Stomach (tissue), 9 donors: ENCODE measurements around the gene ZFHX2. TPM values are rescaled to one million over a fixed set of nuclear protein-coding genes. Genes with fewer than 3 reads are reported as not detected.

Source experiments
- DNase-seq, 2 donors: peaks; one replicate each; pipeline versions ENCODE4 v3.0.0 to v3.0.0-alpha.2; 2013 to 2019
- H3K27ac ChIP-seq, 5 donors: fragments of 200-600 bp in 4 of 5; sonication (generic) in 4 of 5; one replicate each; pipeline ENCODE4 v1.5.1; 2013 to 2019; ENCODE audit warnings: mild to moderate bottlenecking in 1 of 5, moderate library complexity in 1 of 5
- H3K27me3 ChIP-seq, 3 donors: fragments of 200-600 bp; sonication (generic); one replicate each; pipeline ENCODE4 v1.5.1; 2017 to 2019; ENCODE audit warnings: mixed run types in 1 of 3
- H3K36me3 ChIP-seq, 4 donors: fragments of 200-600 bp; sonication (generic); 1 replicate in 3 of 4; 2 replicates in 1 of 4; pipeline ENCODE4 v1.5.1; 2016 to 2019
- H3K4me1 ChIP-seq, 4 donors: fragments of 200-600 bp; sonication (generic); one replicate each; pipeline ENCODE4 v1.5.1; 2016 to 2019
- H3K4me3 ChIP-seq, 4 donors: fragments of 200-600 bp; sonication (generic) in 3 of 4; one replicate each; pipeline ENCODE4 v1.5.1; 2016 to 2019; ENCODE audit warnings: mild to moderate bottlenecking in 1 of 4
- H3K9me3 ChIP-seq, 4 donors: fragments of 200-600 bp; sonication (generic); one replicate each; pipeline ENCODE4 v1.5.1; 2016 to 2019
- CTCF ChIP-seq, 7 experiments: fragments of 450-650 bp in 4 of 7; fragments of 200-600 bp in 3 of 7; sonication (generic) in 3 of 7; IDR thresholded peaks; one replicate each; pipeline ENCODE4 v1.5.1; 2016 to 2019; ENCODE audit warnings: antibody characterized with exemption in 7 of 7, control low read depth in 2 of 7, mild to moderate bottlenecking in 1 of 7
- EP300 ChIP-seq: sonication (generic); formaldehyde crosslinking; IDR thresholded peaks from one replicate; pipeline ENCODE4 v1.6.1; 2017; ENCODE audit warnings: antibody characterized with exemption
- POLR2A ChIP-seq, 4 donors: fragments of 450-650 bp; IDR thresholded peaks; one replicate each; pipeline ENCODE4 v1.6.1; 2016; ENCODE audit warnings: antibody characterized with exemption in 4 of 4, control low read depth in 2 of 4, mild to moderate bottlenecking in 1 of 4, moderate library complexity in 1 of 4
- POLR2AphosphoS5 ChIP-seq, 3 donors: sonication (generic); formaldehyde crosslinking; IDR thresholded peaks; one replicate each; pipeline ENCODE4 v1.6.1; 2016; ENCODE audit warnings: antibody characterized with exemption in 3 of 3
- WGBS, 5 donors: extraction: QIAGEN DNeasy Blood & Tissue Kit in 3 of 5; methylation state at CpG; one replicate each; pipeline versions ENCODE4 v1.1.5 to v1.1.7; 2013 to 2018; 5-methylcytosine and 5-hydroxymethylcytosine counted together
- intact Hi-C: fragments of 100-400 bp; cut with DNase I; formaldehyde crosslinking; loops from one replicate; pipeline ENCODE4 v1.15.1; 2023; ENCODE audit warnings: low total_unique reads
- polyA plus RNA-seq, 3 donors: library from polyadenylated mRNA; stranded (reverse); fragments of 200-250 nt; gene quantifications; one replicate each; pipeline ENCODE4 v1.2.3, GENCODE V29; 2013
- total RNA-seq, 5 donors: library from RNA; depleted of rRNA; stranded (reverse); fragments of >200 nt; gene quantifications; one replicate each; pipeline versions ENCODE4 v1.1.0 to v1.2.3, GENCODE V29; 2014 to 2016
- donor health status: healthy with polysubstance abuse.
- donor health status: Bipolar disorder and iron deficiency.
- donor health status: healthy.

The ZFHX2 gene
- total and polyA plus RNA-seq, 8 donors, result under 0.01 to 2.9 (median 0.68) TPM; not detected in 1

- DNase-seq, result peak in 1 of 2 donors; percentile 49
- Histone ChIP-seq H3K4me1 (no peaks in the 10 kb centered on the region), H3K27ac (no peak overlapping the region), H3K4me3 (no peak overlapping the region), H3K9me3 (no peaks in the 10 kb centered on the region), H3K27me3 (no peaks in the 10 kb centered on the region), H3K36me3 (peaks cover 0 to 25% (median 9%) of the 10 kb centered on the region in 4 donors)
- WGBS, 5 donors, result 71 to 83% (median 80%) methylated on average over 9 to 10 of the region's 10 CpGs
- intact Hi-C loops, result no loop called here
- TF ChIP-seq POLR2A (IDR thresholded peaks at IDR 0.05) (no peak), POLR2AphosphoS5 (IDR thresholded peaks at IDR 0.05) (no peak), EP300 (no peak), CTCF (IDR thresholded peaks at IDR 0.05) (no peak)
These were observed 21.1 kb downstream of the ZFHX2 start for GRCh38 chr14:23530375-23531055.

- no peaks in the 10 kb centered on the region for H3K4me1 ChIP-seq
- TF ChIP-seq CTCF (IDR thresholded peaks at IDR 0.05), result no peak
- TF ChIP-seq EP300, result no peak
- no peak for TF ChIP-seq POLR2AphosphoS5 (IDR thresholded peaks at IDR 0.05)
- no peak for TF ChIP-seq POLR2A (IDR thresholded peaks at IDR 0.05)
- no peak overlapping the region for H3K4me3 ChIP-seq
- H3K36me3 ChIP-seq, result peaks cover 0 to 22% (median 5%) of the 10 kb centered on the region in 4 donors
- no peak for DNase-seq
- H3K27ac ChIP-seq, result no peak overlapping the region
- WGBS, 5 donors, result 82 to 92% (median 89%) methylated on average over 3 of the region's 3 CpGs
- H3K9me3 ChIP-seq, result no peaks in the 10 kb centered on the region
- intact Hi-C loops, result no loop called here
- no peaks in the 10 kb centered on the region for H3K27me3 ChIP-seq
These were observed 22.5 kb downstream of the ZFHX2 start for GRCh38 chr14:23529016-23529415.

- Histone ChIP-seq H3K4me3 (no peak overlapping the region), H3K27me3 (no peaks in the 10 kb centered on the region), H3K4me1 (no peaks in the 10 kb centered on the region), H3K9me3 (no peaks in the 10 kb centered on the region), H3K36me3 (peaks cover 0 to 21% (median 5%) of the 10 kb centered on the region in 4 donors), H3K27ac (no peak overlapping the region)
- no peak for TF ChIP-seq EP300
- no peak for TF ChIP-seq POLR2A (IDR thresholded peaks at IDR 0.05)
- no peak for TF ChIP-seq CTCF (IDR thresholded peaks at IDR 0.05)
- no peak for TF ChIP-seq POLR2AphosphoS5 (IDR thresholded peaks at IDR 0.05)
- intact Hi-C loops, result no loop called here
- no peak for DNase-seq
- WGBS, 5 donors, result 69 to 93% (median 76%) methylated on average over 1 of the region's 1 CpG
These were observed 23.0 kb downstream of the ZFHX2 start for GRCh38 chr14:23528555-23528954.

- no peaks in the 10 kb centered on the region for H3K27me3 ChIP-seq
- H3K27ac ChIP-seq, result no peak overlapping the region
- WGBS, 5 donors, result 69 to 93% (median 85%) methylated on average over 7 to 8 of the region's 8 CpGs
- H3K4me1 ChIP-seq, result no peaks in the 10 kb centered on the region
- intact Hi-C loops, result no loop called here
- no peaks in the 10 kb centered on the region for H3K9me3 ChIP-seq
- no peak for TF ChIP-seq POLR2A (IDR thresholded peaks at IDR 0.05)
- no peak for TF ChIP-seq POLR2AphosphoS5 (IDR thresholded peaks at IDR 0.05)
- TF ChIP-seq EP300, result no peak
- TF ChIP-seq CTCF (IDR thresholded peaks at IDR 0.05), result no peak
- DNase-seq, result no peak
- H3K36me3 ChIP-seq, result peaks cover 0 to 21% (median 5%) of the 10 kb centered on the region in 4 donors
- no peak overlapping the region for H3K4me3 ChIP-seq
These were observed 26.0 kb downstream of the ZFHX2 start for GRCh38 chr14:23525611-23526010.
